ENCODE measurements around the gene FBXO40. TPM values are rescaled to one million over a fixed set of nuclear protein-coding genes. Genes with fewer than 3 reads are reported as not detected.

Gene FBXO40
- total RNA-seq, 1 donor from 2014 or later, result not detected

GRCh38 chr3:121629601-121630000 lies 36.4 kb downstream of the FBXO40 start:
- no peaks in the 10 kb centered on the region for H3K4me1 Mint-ChIP-seq (ENCODE audit: low read depth, unreplicated experiment)
- H3K27me3 Mint-ChIP-seq (ENCODE audit: low read depth, unreplicated experiment), result no peaks in the 10 kb centered on the region
- Histone ChIP-seq H3K4me1 (ENCODE audit: insufficient read depth, low read length) (no peaks in the 10 kb centered on the region), H3K9ac (ENCODE audit: low read length) (no peak overlapping the region), H4K20me1 (ENCODE audit: insufficient read depth, low read length) (no peaks in the 10 kb centered on the region), H2AFZ (ENCODE audit: low read depth, low read length) (no peak overlapping the region), H3K9me3 (ENCODE audit: insufficient read depth, low read depth, low read length) (no peaks in the 10 kb centered on the region), H3K27ac (ENCODE audit: low read depth, low read length) (no peak overlapping the region), H3K4me2 (ENCODE audit: low read length) (no peak overlapping the region), H3K27me3 (ENCODE audit: insufficient read depth, low read length) (no peaks in the 10 kb centered on the region), H3K4me3 (ENCODE audit: insufficient read depth, low read depth, low read length) (no peak overlapping the region), H3K36me3 (ENCODE audit: insufficient read depth, low read length) (no peaks in the 10 kb centered on the region), H3K79me2 (ENCODE audit: insufficient read depth, low read length) (no peaks in the 10 kb centered on the region)
- no peak for DNase-seq (ENCODE audit: low read depth)
- no peak overlapping the region for H3K27ac Mint-ChIP-seq (ENCODE audit: unreplicated experiment)
- no peak overlapping the region for H3K4me3 Mint-ChIP-seq (ENCODE audit: unreplicated experiment)
- H3K9me3 Mint-ChIP-seq (ENCODE audit: unreplicated experiment), result peaks cover 2% of the 10 kb centered on the region
- H3K36me3 Mint-ChIP-seq (ENCODE audit: low read depth, unreplicated experiment), result peaks cover 23% of the 10 kb centered on the region
- TF ChIP-seq EZH2 (IDR thresholded peaks at IDR 0.05; ENCODE audit: insufficient read depth, low read length), result no peak
- TF ChIP-seq, protein P1, sequence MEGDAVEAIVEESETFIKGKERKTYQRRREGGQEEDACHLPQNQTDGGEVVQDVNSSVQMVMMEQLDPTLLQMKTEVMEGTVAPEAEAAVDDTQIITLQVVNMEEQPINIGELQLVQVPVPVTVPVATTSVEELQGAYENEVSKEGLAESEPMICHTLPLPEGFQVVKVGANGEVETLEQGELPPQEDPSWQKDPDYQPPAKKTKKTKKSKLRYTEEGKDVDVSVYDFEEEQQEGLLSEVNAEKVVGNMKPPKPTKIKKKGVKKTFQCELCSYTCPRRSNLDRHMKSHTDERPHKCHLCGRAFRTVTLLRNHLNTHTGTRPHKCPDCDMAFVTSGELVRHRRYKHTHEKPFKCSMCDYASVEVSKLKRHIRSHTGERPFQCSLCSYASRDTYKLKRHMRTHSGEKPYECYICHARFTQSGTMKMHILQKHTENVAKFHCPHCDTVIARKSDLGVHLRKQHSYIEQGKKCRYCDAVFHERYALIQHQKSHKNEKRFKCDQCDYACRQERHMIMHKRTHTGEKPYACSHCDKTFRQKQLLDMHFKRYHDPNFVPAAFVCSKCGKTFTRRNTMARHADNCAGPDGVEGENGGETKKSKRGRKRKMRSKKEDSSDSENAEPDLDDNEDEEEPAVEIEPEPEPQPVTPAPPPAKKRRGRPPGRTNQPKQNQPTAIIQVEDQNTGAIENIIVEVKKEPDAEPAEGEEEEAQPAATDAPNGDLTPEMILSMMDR (IDR thresholded peaks at IDR 0.05; ENCODE audit: insufficient read depth, low read depth, low read length), result no peak
- no peak for FAIRE-seq

GRCh38 chr3:121630355-121630754 lies 37.2 kb downstream of the FBXO40 start:
- Histone ChIP-seq H3K9ac (ENCODE audit: low read length) (no peak overlapping the region), H3K27me3 (ENCODE audit: insufficient read depth, low read length) (no peaks in the 10 kb centered on the region), H3K79me2 (ENCODE audit: insufficient read depth, low read length) (no peaks in the 10 kb centered on the region), H3K36me3 (ENCODE audit: insufficient read depth, low read length) (no peaks in the 10 kb centered on the region), H2AFZ (ENCODE audit: low read depth, low read length) (no peak overlapping the region), H3K4me1 (ENCODE audit: insufficient read depth, low read length) (no peaks in the 10 kb centered on the region), H3K27ac (ENCODE audit: low read depth, low read length) (no peak overlapping the region), H3K9me3 (ENCODE audit: insufficient read depth, low read depth, low read length) (no peaks in the 10 kb centered on the region), H3K4me3 (ENCODE audit: insufficient read depth, low read depth, low read length) (no peak overlapping the region), H4K20me1 (ENCODE audit: insufficient read depth, low read length) (no peaks in the 10 kb centered on the region), H3K4me2 (ENCODE audit: low read length) (no peak overlapping the region)
- Mint-ChIP-seq H3K36me3 (ENCODE audit: low read depth, unreplicated experiment) (peaks cover 26% of the 10 kb centered on the region), H3K9me3 (ENCODE audit: unreplicated experiment) (peaks cover 4% of the 10 kb centered on the region), H3K4me1 (ENCODE audit: low read depth, unreplicated experiment) (no peaks in the 10 kb centered on the region), H3K27me3 (ENCODE audit: low read depth, unreplicated experiment) (no peaks in the 10 kb centered on the region), H3K27ac (ENCODE audit: unreplicated experiment) (no peak overlapping the region), H3K4me3 (ENCODE audit: unreplicated experiment) (no peak overlapping the region)
- DNase-seq (ENCODE audit: low read depth), result no peak
- FAIRE-seq, result no peak
- no peak for TF ChIP-seq EZH2 (IDR thresholded peaks at IDR 0.05; ENCODE audit: insufficient read depth, low read length)
- TF ChIP-seq, protein P1 (IDR thresholded peaks at IDR 0.05; ENCODE audit: insufficient read depth, low read depth, low read length), result no peak

GRCh38 chr3:121637922-121638321 lies 44.7 kb downstream of the FBXO40 start:
- Mint-ChIP-seq H3K27ac (ENCODE audit: unreplicated experiment) (no peak overlapping the region), H3K36me3 (ENCODE audit: low read depth, unreplicated experiment) (peaks cover 18% of the 10 kb centered on the region), H3K9me3 (ENCODE audit: unreplicated experiment) (peaks cover 7% of the 10 kb centered on the region), H3K4me3 (ENCODE audit: unreplicated experiment) (no peak overlapping the region), H3K27me3 (ENCODE audit: low read depth, unreplicated experiment) (no peaks in the 10 kb centered on the region), H3K4me1 (ENCODE audit: low read depth, unreplicated experiment) (no peaks in the 10 kb centered on the region)
- H3K9me3 ChIP-seq (ENCODE audit: insufficient read depth, low read depth, low read length), result no peaks in the 10 kb centered on the region
- H3K27ac ChIP-seq (ENCODE audit: low read depth, low read length), result no peak overlapping the region
- H3K27me3 ChIP-seq (ENCODE audit: insufficient read depth, low read length), result no peaks in the 10 kb centered on the region
- H3K4me2 ChIP-seq (ENCODE audit: low read length), result no peak overlapping the region
- H4K20me1 ChIP-seq (ENCODE audit: insufficient read depth, low read length), result no peaks in the 10 kb centered on the region
- no peaks in the 10 kb centered on the region for H3K4me1 ChIP-seq (ENCODE audit: insufficient read depth, low read length)
- DNase-seq (ENCODE audit: low read depth), result no peak
- no peak overlapping the region for H2AFZ ChIP-seq (ENCODE audit: low read depth, low read length)
- H3K36me3 ChIP-seq (ENCODE audit: insufficient read depth, low read length), result no peaks in the 10 kb centered on the region
- no peaks in the 10 kb centered on the region for H3K79me2 ChIP-seq (ENCODE audit: insufficient read depth, low read length)
- no peak overlapping the region for H3K4me3 ChIP-seq (ENCODE audit: insufficient read depth, low read depth, low read length)
- TF ChIP-seq, protein P1 (IDR thresholded peaks at IDR 0.05; ENCODE audit: insufficient read depth, low read depth, low read length), result no peak
- no peak for TF ChIP-seq EZH2 (IDR thresholded peaks at IDR 0.05; ENCODE audit: insufficient read depth, low read length)
- no peak overlapping the region for H3K9ac ChIP-seq (ENCODE audit: low read length)
- no peak for FAIRE-seq

Data from astrocyte (in vitro differentiated cells and primary cell).